HEK293 (cell line): ENCODE results near the gene KLHL30.

Experiments
- CTCF ChIA-PET: fragments of 350-600 bp; formaldehyde crosslinking; extraction: SDS; loops from one replicate; lab custom pipeline; 2021; ENCODE audit warnings: antibody characterized with exemption; lab: Yijun Ruan, JAX
- POLR2A ChIA-PET: fragments of 300-600 bp; formaldehyde crosslinking; extraction: SDS; loops from one replicate; lab custom pipeline; 2020; ENCODE audit warnings: antibody characterized with exemption, inconsistent platforms; lab: Yijun Ruan, JAX
- H3K27ac ChIP-seq: fragments of 200-500 bp; sonication (Bioruptor generic); 2 replicates; pipeline ENCODE4 v1.5.1; 2014; ENCODE audit warnings: low read depth, low read length, control low read depth, inconsistent platforms; ENCODE audit errors: extremely low read depth
- H3K36me3 ChIP-seq, 2 experiments: fragments of 200-500 bp in 1 of 2; sonication (Bioruptor generic) in 1 of 2; 1 replicate in 1 of 2; 2 replicates in 1 of 2; pipeline ENCODE4 v1.5.1; 2014 to 2017; ENCODE audit warnings: inconsistent platforms in 2 of 2, low read length in 2 of 2; ENCODE audit not compliant: control insufficient read depth in 2 of 2, insufficient read depth in 1 of 2
- H3K4me1 ChIP-seq: fragments of 200-500 bp; sonication (Bioruptor generic); 2 replicates; pipeline ENCODE4 v1.5.1; 2014; ENCODE audit warnings: mild to moderate bottlenecking, low read length, inconsistent platforms; ENCODE audit not compliant: control insufficient read depth, insufficient read depth
- H3K4me3 ChIP-seq: 2 replicates; pipeline ENCODE4 v1.5.1; 2011; ENCODE audit warnings: low read depth, mild to moderate bottlenecking, control low read depth, low read length, moderate library complexity
- H3K9me3 ChIP-seq: fragments of 200-500 bp; sonication (Bioruptor generic); 2 replicates; pipeline ENCODE4 v1.5.1; 2014; ENCODE audit warnings: low read depth, low read length, inconsistent platforms; ENCODE audit not compliant: control insufficient read depth, insufficient read depth
- CTCF ChIP-seq: fragments of 450-650 bp; formaldehyde crosslinking; IDR thresholded peaks from 2 replicates; pipeline ENCODE4 v1.5.1; 2016; ENCODE audit warnings: missing biosample characterization, missing genetic modification characterization
- GLIS1 ChIP-seq: fragments of 450-650 bp; formaldehyde crosslinking; IDR thresholded peaks from 2 replicates; pipeline ENCODE4 v1.5.1; 2016; ENCODE audit warnings: missing biosample characterization, missing genetic modification characterization
- PRDM10 ChIP-seq: fragments of 450-650 bp; formaldehyde crosslinking; IDR thresholded peaks from 2 replicates; pipeline ENCODE4 v1.5.1; 2016; ENCODE audit warnings: missing biosample characterization, missing genetic modification characterization
- REST ChIP-seq: fragments of 450-650 bp; formaldehyde crosslinking; IDR thresholded peaks from 2 replicates; pipeline ENCODE4 v1.5.1; 2016; ENCODE audit warnings: missing biosample characterization, missing genetic modification characterization
- ZNF19 ChIP-seq: fragments of 450-650 bp; formaldehyde crosslinking; IDR thresholded peaks from 2 replicates; pipeline ENCODE4; 2016; ENCODE audit warnings: missing biosample characterization, missing genetic modification characterization, low read depth
- ZNF211 ChIP-seq: fragments of 450-650 bp; formaldehyde crosslinking; IDR thresholded peaks from 2 replicates; pipeline ENCODE4 v1.5.1; 2016; ENCODE audit warnings: low read depth, missing biosample characterization, missing genetic modification characterization
- ZNF223 ChIP-seq: fragments of 450-650 bp; formaldehyde crosslinking; IDR thresholded peaks from 2 replicates; pipeline ENCODE4 v1.5.1; 2016; ENCODE audit warnings: missing biosample characterization, missing genetic modification characterization
- ZNF23 ChIP-seq: fragments of 450-650 bp; formaldehyde crosslinking; IDR thresholded peaks from 2 replicates; pipeline ENCODE4 v1.5.1; 2016; ENCODE audit warnings: missing biosample characterization, missing genetic modification characterization, borderline replicate concordance
- ZNF292 ChIP-seq: fragments of 450-650 bp; formaldehyde crosslinking; IDR thresholded peaks from 2 replicates; pipeline ENCODE4 v1.5.1; 2016; ENCODE audit warnings: low read depth, missing biosample characterization, missing genetic modification characterization, borderline replicate concordance
- ZNF391 ChIP-seq: fragments of 450-650 bp; formaldehyde crosslinking; IDR thresholded peaks from 2 replicates; pipeline ENCODE4 v1.5.1; 2016; ENCODE audit warnings: low read depth, missing biosample characterization, missing genetic modification characterization, borderline replicate concordance
- ZNF639 ChIP-seq: fragments of 450-650 bp; formaldehyde crosslinking; IDR thresholded peaks from 2 replicates; pipeline ENCODE4 v1.5.1; 2016; ENCODE audit warnings: missing biosample characterization, missing genetic modification characterization
- ZNF660 ChIP-seq: fragments of 450-650 bp; IDR thresholded peaks from 2 replicates; pipeline ENCODE4 v1.5.1; 2018; ENCODE audit warnings: missing biosample characterization, mild to moderate bottlenecking, missing genetic modification characterization
- ZNF837 ChIP-seq: fragments of 450-650 bp; formaldehyde crosslinking; IDR thresholded peaks from 2 replicates; pipeline ENCODE4 v1.5.1; 2016; ENCODE audit warnings: missing biosample characterization, missing genetic modification characterization
- TF ChIP-seq, protein P1 (sequence below): fragments of 450-650 bp; formaldehyde crosslinking; conservative IDR thresholded peaks from 2 replicates; pipeline ENCODE4 v1.5.1; 2016; ENCODE audit warnings: low read depth, missing biosample characterization, missing genetic modification characterization

KLHL30 gene

DNA sequence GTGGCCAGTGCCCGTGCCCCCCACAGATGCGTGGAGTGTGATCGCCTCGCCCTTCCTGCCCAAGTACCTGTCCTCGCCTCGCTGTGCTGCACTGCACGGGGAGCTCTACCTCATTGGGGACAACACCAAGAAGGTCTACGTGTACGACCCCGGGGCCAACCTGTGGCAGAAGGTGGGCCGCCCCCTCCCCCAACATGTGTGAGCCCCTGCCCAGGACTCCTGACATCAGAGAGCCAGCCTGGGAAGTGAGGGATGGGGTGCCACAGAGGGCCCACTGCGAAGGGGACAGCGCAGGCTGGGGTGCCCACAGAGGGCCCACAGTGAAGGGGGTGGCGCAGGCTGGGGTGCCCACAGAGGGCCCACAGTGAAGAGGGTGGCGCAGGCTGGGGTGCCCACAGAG is 10.5 kb downstream of the KLHL30 start:
- POLR2A ChIA-PET: no interaction called here
- H3K36me3 ChIP-seq: no peaks in the 10 kb centered on the region
- no peak for TF ChIP-seq ZNF292 (tag by site-specific recombination)
- no peak for TF ChIP-seq ZNF660 (tag by site-specific recombination)
- no peak for TF ChIP-seq PRDM10
- TF ChIP-seq ZNF223: no peak
- no peak for TF ChIP-seq ZNF391
- TF ChIP-seq REST (tag by site-specific recombination): no peak
- TF ChIP-seq, protein P1, sequence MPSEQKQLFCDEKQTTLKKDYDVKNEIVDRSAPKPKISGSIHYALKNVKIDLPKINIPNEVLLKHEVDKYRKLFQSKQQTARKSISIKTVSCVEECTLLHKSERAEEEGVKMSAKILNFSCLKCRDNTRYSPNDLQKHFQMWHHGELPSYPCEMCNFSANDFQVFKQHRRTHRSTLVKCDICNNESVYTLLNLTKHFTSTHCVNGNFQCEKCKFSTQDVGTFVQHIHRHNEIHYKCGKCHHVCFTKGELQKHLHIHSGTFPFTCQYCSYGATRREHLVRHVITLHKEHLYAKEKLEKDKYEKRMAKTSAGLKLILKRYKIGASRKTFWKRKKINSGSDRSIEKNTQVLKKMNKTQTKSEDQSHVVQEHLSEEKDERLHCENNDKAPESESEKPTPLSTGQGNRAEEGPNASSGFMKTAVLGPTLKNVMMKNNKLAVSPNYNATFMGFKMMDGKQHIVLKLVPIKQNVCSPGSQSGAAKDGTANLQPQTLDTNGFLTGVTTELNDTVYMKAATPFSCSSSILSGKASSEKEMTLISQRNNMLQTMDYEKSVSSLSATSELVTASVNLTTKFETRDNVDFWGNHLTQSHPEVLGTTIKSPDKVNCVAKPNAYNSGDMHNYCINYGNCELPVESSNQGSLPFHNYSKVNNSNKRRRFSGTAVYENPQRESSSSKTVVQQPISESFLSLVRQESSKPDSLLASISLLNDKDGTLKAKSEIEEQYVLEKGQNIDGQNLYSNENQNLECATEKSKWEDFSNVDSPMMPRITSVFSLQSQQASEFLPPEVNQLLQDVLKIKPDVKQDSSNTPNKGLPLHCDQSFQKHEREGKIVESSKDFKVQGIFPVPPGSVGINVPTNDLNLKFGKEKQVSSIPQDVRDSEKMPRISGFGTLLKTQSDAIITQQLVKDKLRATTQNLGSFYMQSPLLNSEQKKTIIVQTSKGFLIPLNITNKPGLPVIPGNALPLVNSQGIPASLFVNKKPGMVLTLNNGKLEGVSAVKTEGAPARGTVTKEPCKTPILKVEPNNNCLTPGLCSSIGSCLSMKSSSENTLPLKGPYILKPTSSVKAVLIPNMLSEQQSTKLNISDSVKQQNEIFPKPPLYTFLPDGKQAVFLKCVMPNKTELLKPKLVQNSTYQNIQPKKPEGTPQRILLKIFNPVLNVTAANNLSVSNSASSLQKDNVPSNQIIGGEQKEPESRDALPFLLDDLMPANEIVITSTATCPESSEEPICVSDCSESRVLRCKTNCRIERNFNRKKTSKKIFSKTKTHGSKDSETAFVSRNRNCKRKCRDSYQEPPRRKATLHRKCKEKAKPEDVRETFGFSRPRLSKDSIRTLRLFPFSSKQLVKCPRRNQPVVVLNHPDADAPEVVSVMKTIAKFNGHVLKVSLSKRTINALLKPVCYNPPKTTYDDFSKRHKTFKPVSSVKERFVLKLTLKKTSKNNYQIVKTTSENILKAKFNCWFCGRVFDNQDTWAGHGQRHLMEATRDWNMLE (tag by site-specific recombination): no peak
- no peak for TF ChIP-seq ZNF23 (tag by site-specific recombination)
- TF ChIP-seq ZNF639: no peak
- no peak for TF ChIP-seq ZNF19 (tag by site-specific recombination)
- TF ChIP-seq ZNF837 (tag by site-specific recombination): no peak
- TF ChIP-seq ZNF211 (tag by site-specific recombination): no peak
- no peak for TF ChIP-seq GLIS1 (tag by site-specific recombination)
- no peak for TF ChIP-seq CTCF (tag by site-specific recombination)
- CTCF ChIA-PET: no interaction called here
- H3K9me3 ChIP-seq: no peaks in the 10 kb centered on the region
- no peak overlapping the region for H3K27ac ChIP-seq
- no peak overlapping the region for H3K4me3 ChIP-seq
- H3K4me1 ChIP-seq: no peaks in the 10 kb centered on the region
